GM12872 (cell line): ENCODE data around the gene OSBPL7.

Source experiments
- TF ChIP-seq, protein P1 (sequence below): IDR thresholded peaks from 3 replicates; pipeline ENCODE4 v1.5.1; 2011; ENCODE audit warnings: low read depth, mild to moderate bottlenecking, low read length, moderate library complexity; ENCODE audit not compliant: insufficient read depth

The OSBPL7 gene

DNA sequence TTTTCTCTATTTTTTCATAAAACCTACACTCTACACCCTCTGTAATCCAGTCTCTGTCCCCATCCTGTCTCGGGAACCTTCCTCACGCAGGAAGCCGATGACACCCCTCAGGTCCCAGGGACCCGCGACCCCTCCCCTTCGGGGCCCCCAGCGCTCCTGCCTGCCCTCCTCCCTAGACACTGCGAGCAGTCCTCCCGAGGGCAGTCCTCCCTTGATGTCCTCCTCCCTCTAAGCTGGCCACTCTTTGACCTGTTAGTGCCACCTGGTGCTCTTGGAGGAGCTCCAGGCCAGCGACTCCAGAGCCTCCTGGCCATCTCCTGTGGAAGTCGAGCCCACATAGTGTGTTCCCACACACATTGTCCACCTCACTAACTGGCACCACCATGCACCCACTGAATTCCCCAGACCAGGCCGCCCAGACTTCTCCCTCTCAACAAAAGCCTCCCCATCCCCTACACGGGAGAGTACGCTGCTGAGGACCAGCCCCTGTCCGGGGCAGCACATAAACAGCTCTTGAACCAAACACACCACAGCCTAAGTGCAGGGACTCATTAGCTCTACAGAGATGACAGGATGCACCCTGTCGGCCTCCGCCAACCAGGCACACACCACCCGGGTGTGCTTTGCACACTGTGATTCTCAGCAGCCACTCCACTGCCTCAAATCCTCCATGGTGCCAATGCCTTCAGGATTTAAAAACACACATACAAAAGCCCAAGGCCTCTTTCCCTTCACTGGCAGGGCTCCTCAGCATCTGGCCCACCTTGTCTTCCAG lies 9.3 kb downstream of the OSBPL7 start:
- TF ChIP-seq, protein P1, sequence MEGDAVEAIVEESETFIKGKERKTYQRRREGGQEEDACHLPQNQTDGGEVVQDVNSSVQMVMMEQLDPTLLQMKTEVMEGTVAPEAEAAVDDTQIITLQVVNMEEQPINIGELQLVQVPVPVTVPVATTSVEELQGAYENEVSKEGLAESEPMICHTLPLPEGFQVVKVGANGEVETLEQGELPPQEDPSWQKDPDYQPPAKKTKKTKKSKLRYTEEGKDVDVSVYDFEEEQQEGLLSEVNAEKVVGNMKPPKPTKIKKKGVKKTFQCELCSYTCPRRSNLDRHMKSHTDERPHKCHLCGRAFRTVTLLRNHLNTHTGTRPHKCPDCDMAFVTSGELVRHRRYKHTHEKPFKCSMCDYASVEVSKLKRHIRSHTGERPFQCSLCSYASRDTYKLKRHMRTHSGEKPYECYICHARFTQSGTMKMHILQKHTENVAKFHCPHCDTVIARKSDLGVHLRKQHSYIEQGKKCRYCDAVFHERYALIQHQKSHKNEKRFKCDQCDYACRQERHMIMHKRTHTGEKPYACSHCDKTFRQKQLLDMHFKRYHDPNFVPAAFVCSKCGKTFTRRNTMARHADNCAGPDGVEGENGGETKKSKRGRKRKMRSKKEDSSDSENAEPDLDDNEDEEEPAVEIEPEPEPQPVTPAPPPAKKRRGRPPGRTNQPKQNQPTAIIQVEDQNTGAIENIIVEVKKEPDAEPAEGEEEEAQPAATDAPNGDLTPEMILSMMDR: no peak

- TF ChIP-seq, protein P1: no peak
Observed at GRCh38 chr17:47811709-47812108, 9.9 kb downstream of the OSBPL7 start.

GRCh38 chr17:47810901-47811635 lies 10.5 kb downstream of the OSBPL7 start:
- TF ChIP-seq, protein P1: no peak

- TF ChIP-seq, protein P1: no peak
Observed at GRCh38 chr17:47810200-47810821, 11.3 kb downstream of the OSBPL7 start.

DNA sequence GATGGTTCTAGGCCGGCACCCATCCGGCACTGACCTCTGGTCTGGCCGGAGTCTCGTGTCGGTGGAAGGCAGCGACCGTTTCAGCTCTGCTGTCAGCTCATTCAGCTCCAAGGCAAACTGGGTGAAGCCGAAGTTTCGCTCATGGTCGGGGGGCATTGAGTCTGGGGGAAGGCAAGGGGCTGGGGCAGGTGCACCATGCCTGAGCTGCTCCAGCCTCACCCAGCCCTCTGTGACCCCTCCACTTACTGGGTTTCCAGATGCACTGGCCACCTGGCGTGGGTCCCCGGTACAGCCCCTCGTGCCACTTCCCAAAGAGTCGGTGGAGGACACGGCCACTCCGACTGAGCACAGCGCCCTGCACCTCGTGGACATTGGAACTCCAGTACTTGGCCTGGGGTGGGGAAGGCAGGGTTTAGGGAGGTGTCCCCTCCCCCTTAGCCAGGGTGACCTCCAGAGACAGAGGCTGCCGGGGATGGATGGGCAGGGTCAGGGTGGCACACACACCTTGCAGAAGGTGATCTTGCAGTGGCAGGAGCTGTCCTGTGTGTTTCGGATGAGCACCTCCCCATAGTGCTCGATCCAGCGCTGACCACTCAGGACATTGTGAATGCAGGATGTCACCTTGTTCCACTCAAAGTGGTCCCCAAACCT lies 12.6 kb downstream of the OSBPL7 start:
- TF ChIP-seq, protein P1: no peak

- TF ChIP-seq, protein P1: no peak
Observed at GRCh38 chr17:47808036-47808829, 13.4 kb downstream of the OSBPL7 start.
